Measurements from ENCODE around the gene ZBTB40. TPM values are rescaled to one million over a fixed set of nuclear protein-coding genes. Genes with fewer than 3 reads are reported as not detected.

ZBTB40 gene
- total RNA-seq, 1 donor from 2014 or later, result 16.6 TPM

DNA sequence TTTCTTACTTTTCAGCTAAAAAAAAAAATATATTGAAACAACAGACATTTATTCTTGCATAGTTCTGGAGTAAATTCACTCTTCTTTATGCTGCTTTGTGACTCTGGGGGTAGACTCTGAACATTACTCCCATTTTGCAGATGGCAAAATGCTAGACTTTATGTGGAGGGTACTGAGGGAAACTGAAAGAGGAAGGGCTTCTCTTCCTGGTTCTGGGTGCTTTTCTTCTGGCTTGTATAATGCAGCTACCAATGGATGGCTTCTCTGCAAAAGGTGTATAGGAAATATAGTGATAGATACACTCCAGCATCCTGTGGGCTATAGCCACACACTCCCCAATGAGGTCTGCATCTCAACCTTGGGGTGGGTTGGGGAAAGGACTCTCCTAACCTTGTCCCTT is 19.7 kb upstream of the ZBTB40 start:
- DNase-seq (ENCODE audit: extremely low read depth, low read depth, low spot score), result no peak

DNA sequence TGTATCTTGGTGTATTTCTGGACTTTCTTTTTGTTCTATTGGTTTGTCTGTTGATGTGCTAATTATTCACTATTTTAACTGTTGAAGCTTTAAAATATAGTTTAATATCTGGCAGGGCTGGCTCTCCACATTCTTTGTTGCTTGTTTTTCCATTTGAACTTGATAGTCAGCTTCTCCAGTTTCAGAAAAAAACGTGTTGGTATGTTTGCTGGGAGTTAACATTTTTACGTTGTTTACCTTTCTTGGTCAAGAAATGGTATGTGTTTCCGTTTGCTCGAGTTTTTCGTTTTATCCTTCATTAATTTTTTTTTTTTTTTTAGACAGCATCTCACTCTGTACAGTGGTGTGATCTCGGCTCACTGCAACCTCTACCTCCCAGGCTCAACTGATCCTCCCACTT is 16.9 kb upstream of the ZBTB40 start:
- no peak for DNase-seq (ENCODE audit: extremely low read depth, low read depth, low spot score)

DNA sequence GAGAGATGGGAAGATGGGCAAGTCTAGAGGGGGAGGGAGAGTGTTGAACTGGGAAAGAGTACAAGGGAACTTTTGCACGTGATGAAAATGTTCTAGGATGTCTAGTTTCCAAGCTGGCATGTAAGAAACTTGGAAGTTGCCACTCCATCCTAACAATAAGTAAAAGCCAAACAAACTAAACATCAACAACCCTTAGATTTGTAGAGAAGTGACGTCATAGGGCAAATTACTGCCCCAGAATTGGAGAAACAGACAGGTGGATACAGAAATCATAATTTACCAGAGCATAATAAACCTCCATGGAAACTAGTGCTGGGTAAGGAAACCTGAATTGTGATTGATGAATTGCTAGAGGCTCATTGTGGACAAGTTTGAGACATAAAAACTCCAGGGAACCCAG is 14.7 kb upstream of the ZBTB40 start:
- DNase-seq (ENCODE audit: extremely low read depth, low read depth, low spot score), result no peak

DNA sequence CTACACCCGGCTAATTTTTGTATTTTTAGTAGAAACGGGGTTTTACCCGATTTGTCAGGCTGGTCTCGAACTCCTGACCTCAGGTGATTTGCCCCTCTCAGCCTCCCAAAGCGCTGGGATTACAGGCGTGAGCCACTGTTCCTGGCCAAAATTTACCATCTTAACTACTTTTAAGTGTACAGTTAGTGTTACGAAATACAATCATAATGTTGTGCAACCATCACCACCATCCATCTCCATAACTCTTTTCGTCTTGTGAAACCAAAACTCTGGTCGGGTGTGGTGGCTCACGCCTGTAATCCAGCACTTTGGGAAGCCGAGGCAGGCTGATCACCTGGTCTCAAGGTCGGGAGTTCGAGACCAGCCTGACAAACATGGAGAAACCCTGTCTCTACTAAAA is 14.1 kb upstream of the ZBTB40 start:
- no peak for DNase-seq (ENCODE audit: extremely low read depth, low read depth, low spot score)

DNA sequence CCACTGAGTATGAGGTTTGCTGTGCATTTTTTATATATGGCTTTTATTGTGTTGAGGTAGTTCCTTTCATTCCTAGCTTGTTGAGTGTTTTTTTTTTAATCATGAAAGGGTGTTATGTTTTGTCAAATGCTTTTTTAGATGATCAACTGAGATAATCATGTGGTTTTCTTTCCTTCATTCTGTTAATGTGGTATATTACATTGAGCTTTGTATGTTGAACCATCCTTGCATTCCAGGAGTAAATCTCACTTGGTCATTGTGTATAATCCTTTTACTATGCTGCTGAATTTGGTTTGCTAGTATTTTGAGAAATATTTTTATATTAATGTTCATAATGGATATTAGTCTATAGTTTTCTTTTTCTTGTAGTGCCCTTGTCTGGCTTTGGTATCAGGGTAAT is 11.1 kb upstream of the ZBTB40 start:
- no peak for DNase-seq (ENCODE audit: extremely low read depth, low read depth, low spot score)

DNA sequence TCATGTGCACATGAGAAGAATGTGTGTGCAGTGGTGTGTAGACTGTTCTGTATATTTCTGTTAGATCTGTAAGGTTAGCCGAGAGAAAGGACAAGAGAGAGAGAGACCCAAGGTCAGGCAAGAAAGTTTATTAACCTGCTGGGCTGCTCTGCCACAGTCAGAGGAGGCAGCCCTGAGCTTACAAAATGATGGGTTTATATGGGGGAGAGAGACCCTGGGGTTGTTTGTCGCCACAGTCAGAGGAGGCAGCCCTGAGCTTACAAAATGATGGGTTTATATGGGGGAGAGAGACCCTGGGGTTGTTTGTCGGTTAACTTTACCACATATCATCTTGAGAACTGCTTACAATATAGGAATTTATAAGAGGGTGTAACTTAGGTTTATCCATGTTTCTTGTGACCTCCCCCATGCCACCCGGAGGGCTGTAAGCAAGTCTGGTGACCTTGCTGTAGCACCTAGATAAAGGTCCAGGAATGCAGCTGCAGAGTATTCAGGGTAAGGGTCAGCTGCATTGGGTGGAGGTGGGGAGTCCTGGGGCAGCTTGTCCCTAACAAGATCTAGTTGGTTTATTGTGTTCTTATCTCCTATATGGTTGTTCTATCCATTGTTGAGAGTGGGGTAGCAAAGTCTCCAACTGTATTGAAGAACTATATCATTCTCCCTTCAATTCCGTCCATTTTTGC is 9.3 kb upstream of the ZBTB40 start:
- DNase-seq (ENCODE audit: extremely low read depth, low read depth, low spot score), result no peak

DNA sequence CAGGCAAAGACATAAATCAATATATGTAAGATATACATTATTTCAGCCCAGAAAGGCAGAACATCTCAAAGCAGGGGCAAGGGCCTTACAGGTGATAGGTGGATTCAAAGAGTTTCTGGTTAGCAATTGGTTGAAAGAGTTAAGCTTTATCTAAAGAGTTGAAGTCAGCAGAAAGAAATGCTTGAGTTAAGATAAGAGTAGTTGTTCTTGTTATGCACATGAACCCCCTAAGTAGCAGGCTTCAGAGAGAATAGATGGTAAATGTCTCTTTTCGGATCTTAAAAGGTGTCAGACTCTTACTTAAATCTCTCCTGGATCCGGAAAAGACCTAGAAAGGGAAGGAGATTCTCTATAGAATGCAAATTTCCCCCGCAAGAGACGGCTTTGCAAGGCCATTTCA is 8.3 kb upstream of the ZBTB40 start:
- no peak for DNase-seq (ENCODE audit: extremely low read depth, low read depth, low spot score)

DNA sequence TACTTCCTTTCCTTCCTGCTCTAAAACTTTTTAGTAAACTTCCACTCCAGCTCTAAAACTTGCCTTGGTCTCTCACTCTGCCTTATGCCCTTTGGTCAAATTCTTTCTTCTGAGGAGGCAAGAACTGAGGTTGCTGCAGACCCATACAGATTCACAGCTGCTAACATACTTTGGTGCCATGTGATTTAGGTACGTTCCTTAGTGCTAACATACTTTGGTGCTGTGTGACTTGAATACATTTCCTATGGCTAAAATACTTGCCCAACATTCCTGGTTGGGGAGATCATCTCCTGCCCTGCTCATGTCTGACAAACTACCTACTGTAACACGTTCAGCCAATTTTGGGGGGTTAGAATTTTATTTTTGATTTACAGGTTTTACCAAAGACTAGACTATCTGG is 6.8 kb upstream of the ZBTB40 start:
- no peak for DNase-seq (ENCODE audit: extremely low read depth, low read depth, low spot score)

DNA sequence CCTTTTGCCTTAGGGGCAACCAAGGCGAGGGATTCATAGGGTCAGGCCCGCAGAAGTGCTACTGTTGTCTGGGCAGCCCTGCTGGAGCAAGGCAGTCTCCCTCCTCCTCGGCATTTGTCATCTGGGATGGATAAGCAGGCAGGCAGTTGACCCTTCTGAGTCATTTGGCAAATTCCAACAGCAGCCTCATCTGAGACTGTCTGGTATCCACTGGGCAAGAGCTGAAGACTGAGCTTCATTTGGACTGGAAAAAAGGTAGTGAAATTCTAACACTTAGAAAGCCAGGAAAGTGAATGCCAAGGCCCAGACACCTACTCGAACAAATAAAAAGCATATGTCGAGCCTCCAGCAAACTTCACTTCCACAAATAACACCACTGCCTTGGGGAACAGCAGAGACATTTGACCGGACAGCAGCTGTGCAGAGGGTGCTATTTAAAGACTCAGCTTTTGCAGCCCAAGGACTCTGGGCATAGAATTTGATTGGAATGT is 4.0 kb upstream of the ZBTB40 start:
- DNase-seq (ENCODE audit: extremely low read depth, low read depth, low spot score), result no peak

DNA sequence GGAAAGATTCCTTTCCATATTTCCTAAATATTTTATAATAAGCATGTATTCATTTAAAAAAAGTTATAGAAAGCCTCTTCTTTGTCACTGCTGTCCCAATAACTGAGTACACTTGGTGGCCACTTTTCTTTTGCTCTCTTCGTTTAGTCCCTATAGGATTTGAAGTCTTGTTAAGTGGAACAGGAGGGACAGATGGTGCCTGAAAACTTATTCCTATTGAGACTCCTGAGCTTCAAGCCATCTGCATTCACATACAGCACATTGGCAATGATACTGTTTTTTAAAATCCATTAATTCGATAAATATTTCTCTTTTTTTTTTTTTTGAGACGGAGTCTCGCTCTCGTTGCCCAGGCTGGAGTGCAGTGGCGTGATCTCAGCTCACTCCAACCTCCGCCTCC is 2.0 kb upstream of the ZBTB40 start:
- no peak for DNase-seq (ENCODE audit: extremely low read depth, low read depth, low spot score)

DNA sequence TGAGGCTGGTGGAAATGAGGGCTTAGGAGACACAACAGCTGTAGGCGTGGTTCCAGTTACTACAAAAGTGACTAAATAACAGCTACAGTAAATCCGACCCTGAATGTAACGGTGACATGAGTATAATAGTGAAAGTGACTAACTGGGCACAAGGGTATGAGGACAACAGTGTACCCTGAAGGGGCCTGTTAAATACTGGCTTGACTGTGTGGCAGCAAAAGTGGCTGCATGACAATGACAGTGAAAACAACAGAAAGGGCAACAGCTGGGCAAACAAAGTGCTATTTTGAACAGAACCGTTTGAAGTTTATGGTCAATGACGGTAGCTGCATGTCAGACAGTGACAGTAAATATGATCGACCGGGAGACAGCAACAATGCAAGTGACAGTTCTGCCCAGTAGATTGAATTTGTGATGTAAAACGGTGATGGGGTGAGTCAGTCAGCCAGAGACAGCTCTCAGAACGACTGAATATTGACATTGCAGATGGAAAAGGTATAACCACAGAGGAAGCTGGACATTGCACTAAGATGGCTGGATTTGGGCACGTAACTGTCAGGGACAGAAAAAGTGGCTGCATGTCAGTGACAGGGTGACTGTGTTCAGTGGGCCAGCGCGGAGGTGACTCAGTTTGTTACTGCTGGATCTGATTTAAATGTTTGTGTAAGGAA is 1.2 kb upstream of the ZBTB40 start:
- no peak for DNase-seq (ENCODE audit: extremely low read depth, low read depth, low spot score)

DNA sequence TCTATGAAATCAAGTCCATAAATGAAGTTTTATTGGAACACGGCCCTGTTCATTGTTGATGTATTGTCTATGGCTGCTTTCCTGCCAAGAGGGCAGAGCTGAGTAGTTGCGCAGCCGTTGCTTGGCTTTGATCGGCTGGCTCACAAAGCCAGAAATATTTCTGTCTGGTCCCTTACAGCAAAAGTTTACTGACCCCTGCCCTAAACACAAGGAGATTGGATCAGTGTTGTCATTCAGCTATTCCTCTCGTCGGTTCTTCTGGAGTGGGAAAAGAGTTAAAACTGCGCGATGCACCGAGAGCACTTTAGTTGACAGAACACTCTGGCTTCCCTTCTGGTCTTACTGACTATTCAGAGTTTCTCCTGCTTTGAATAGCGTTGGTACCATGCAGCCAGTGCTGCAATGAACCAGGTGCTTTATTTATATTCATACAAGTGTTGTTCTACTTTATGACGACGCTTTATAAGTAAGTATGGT is 868 bp downstream of the ZBTB40 start:
- no peak for DNase-seq (ENCODE audit: extremely low read depth, low read depth, low spot score)

DNA sequence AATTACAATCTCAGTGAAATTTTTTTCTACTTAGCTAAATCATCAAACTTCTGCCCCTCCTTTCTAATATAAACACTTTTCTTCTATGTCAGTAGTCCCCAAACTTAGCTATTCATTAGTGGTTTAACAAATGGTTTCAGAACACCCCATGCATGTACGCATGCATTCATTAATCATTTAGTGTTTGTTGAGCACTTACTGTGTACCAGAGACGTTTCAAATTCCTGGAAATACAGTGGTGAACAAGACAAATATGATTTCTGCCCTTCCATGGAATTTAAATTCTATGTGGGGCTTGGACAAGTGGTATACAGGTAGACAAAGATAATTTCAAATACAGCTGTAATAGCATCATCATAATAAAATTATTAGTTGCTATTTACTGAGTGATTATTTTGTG is 1.5 kb downstream of the ZBTB40 start:
- no peak for DNase-seq (ENCODE audit: extremely low read depth, low read depth, low spot score)

DNA sequence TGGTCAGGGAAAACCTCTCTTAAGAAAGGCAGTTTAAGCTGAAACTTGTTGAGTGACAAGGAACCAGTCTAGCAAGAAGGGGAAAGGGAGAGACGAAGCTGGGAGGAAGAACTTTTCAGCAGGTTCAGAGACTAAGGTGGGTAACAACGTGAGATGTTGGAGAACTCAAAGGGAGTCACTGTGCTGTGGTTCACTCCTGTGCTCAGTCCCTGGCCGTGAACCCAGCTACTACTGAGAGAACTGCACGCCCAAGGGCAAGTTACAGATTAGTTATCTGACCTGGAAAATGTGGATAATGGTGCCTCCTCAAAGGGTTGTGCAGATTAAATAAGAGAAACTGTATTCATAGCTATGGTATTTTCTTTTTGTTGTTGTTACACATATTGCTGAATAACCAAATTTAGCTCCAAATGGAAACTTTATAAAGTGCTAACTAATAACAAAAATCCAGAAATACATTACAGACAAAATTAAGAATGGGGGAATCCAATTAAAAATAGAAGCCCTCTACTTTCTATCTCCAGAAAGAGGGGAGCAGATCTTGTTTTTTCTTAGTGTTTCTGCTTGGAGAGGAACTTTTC is 2.9 kb downstream of the ZBTB40 start:
- DNase-seq (ENCODE audit: extremely low read depth, low read depth, low spot score), result no peak

DNA sequence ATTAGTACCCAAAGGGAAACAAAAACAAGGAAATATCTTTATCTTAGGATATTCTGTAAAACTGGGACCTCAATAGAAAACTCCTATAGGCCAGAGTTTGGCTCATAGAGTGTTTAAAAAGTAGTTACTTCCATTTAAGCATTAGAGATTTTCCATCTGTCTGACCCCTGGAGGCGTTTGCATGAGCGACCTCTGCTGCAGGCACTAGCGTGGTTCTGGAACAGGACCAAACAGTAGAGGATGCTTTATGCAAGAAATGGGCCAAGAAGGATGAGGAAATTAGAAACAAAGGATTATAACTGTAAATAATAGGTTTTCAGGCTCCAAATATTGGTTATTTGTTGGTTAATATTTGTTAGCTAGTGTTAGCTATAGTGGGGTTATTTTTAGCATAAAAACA is 5.7 kb downstream of the ZBTB40 start:
- no peak for DNase-seq (ENCODE audit: extremely low read depth, low read depth, low spot score)

DNA sequence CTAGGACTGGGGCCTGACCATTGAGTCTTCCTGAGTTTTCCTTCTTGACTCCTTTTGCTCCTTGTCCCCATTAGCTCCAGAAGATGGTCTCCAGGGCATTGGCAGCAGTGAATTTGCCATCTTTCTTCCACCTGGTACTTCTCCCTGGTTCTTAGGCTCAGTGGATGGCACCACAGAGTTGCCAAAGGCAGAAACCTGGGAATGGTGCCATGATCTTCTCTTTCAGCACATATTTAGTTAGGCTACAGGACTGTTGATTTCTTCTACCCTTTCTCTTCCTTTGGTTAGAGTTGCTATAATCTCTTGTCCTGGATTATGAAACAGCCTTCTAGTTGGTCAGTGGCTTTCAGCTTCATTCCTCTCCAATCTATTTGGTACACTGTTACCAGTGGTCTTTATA is 6.2 kb downstream of the ZBTB40 start:
- no peak for DNase-seq (ENCODE audit: extremely low read depth, low read depth, low spot score)

DNA sequence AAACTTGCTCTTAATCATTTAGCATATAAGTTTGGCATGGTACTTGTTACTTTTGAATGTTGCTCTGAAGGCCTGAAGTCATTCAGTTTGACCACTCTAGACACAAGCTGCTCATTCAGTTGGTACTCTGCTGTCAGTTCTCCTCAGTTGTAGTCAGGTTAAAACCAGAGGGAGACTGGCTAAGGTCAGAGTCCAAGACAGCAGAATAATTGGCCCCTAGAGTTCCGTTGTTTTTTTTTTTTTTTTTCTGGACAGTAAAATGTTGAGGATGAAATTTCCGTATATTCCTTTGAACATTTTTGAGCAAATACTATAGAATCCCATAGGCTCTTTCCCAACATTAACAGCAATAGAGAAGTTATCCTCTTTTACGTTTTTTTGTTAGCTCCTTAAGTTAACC is 9.4 kb downstream of the ZBTB40 start:
- DNase-seq (ENCODE audit: extremely low read depth, low read depth, low spot score), result no peak

DNA sequence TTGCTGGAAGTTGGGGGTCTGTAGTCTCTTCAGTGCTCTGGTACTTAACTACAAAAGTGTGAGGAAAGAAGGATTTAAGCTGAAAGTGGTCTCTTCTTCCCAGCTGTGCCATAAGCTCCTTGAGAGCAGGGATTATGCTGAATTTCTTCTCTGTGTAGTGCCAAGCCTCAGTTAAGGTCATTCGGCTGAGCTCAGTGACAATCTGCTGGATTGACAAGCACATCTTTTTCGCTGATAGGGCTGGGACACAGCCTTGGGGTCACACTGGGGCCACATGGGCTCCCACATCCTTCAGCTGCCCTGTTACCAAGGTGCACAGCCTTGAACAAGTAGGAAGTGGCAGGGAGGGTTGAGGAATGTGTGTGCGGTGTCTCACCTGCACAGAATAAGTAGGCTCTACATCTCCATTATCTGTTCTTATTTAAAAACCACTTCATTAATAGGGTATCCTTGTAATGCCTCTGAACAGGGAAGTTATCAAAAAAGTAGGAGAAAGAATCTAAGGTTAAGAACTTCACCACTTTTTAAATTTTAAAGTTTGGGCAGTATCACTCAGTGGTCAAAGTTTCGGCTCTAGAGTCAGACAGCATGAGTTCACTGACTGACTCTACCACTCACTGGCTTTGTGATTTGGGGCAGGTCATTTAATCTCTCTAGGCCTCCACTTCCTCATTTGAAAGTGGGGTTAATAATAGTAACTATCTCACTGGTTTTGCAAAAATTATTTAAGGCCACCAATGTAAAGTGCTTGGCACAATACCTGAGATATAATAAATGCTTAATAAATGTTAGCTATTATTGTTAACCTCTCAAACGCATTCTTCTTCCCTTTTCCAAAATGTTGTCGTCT is 10.3 kb downstream of the ZBTB40 start:
- no peak for DNase-seq (ENCODE audit: extremely low read depth, low read depth, low spot score)

DNA sequence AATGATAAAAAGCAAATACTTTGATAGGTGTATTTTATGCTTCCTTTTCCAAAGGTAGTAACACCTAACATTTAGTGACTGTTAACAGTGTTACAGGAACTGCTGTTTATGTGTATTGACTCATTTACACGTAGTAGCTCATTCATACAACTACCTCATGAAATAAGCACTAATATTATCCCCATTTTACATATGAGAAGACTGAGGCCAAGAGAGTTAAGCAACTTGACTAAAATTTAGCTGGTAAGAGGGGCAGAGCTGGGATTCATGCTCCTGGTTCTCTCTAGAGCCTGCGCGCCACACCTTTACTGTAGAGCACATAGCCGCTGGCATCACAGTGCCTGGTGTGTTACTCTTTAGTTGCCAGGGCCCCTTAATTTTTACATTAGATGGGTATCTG is 11.3 kb downstream of the ZBTB40 start:
- DNase-seq (ENCODE audit: extremely low read depth, low read depth, low spot score), result no peak

DNA sequence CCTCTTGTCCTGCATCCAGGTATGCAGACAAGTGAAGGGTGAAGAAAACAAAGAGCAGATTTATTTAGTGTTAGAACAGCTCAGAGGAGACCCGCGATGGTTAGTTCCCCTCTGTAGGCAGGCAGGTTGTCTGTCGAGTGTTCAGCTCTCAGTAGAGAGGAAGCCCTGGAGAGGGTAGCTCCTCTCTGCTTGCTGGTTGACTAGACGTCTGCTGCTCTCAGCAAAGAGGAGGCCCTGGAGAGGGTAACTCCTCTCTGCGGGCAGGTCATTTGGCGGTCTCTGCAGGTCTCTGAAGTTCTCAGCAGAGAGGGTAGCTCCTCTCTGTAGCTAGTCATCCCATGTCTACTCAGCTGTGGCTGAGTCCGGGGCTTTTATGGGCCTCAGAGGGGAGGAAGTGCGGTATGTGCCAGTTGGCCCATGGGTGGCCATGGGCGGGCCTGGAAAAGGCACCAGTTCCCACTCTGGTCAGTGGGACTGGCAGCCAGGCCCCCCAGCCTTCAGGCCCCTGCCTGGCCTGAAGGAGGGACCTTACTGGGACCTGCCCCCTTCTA is 13.4 kb downstream of the ZBTB40 start:
- DNase-seq (ENCODE audit: extremely low read depth, low read depth, low spot score), result no peak

DNA sequence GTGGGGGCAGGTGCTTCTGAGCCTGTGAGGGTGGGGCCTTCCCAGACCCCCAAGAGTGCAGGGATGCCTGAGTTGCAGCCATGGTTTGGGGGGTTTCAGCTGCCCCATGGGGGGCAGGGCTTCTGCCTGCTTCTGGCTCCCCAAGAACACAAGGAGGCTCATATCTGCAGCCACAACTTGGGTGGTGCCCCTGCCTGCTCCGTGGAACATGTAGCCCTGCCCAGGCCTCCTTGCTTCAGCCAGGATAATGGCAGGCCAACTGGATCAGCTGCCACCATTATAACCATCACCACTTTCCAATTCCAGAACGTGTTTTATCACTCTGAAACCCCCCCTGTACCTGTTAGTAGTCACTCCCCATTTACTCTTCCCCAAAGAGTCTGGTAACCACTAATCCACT is 14.0 kb downstream of the ZBTB40 start:
- DNase-seq (ENCODE audit: extremely low read depth, low read depth, low spot score), result no peak

Data from glomerular endothelial cell (primary cell).